Vagina (tissue), 2 donors: ENCODE data around the gene SLC7A6. TPM values are rescaled to one million over a fixed set of nuclear protein-coding genes. Genes with fewer than 3 reads are reported as not detected.

Experiments used
- DNase-seq, 2 donors: peaks; one replicate each; pipeline ENCODE4 v3.0.0-alpha.2; 2017; ENCODE audit errors: extremely low spot score in 2 of 2
- H3K27ac ChIP-seq: fragments of 200-600 bp; sonication (generic); one replicate; pipeline ENCODE4 v1.5.1; 2019
- H3K27me3 ChIP-seq: fragments of 200-600 bp; sonication (generic); one replicate; pipeline ENCODE4 v1.5.1; 2019
- H3K36me3 ChIP-seq, 2 donors: fragments of 200-600 bp; sonication (generic); one replicate each; pipeline ENCODE4 v1.5.1; 2017 to 2019
- H3K4me1 ChIP-seq: fragments of 200-600 bp; sonication (generic); one replicate; pipeline ENCODE4 v1.5.1; 2019
- H3K4me3 ChIP-seq, 2 donors: fragments of 200-600 bp; sonication (generic); 1 replicate in 1 of 2; 2 replicates in 1 of 2; pipeline ENCODE4 v1.5.1; 2016 to 2019
- H3K9me3 ChIP-seq: fragments of 200-600 bp; sonication (generic); one replicate; pipeline ENCODE4 v1.5.1; 2019
- CTCF ChIP-seq, 3 experiments: fragments of 450-650 bp in 2 of 3; fragments of 200-600 bp in 1 of 3; sonication (generic) in 1 of 3; IDR thresholded peaks; one replicate each; pipeline ENCODE4 v1.5.1; 2017 to 2019; ENCODE audit warnings: antibody characterized with exemption in 3 of 3, mild to moderate bottlenecking in 2 of 3, moderate library complexity in 2 of 3
- POLR2A ChIP-seq, 2 donors: fragments of 450-650 bp; IDR thresholded peaks; one replicate each; pipeline ENCODE4 v1.6.1; 2017; ENCODE audit warnings: antibody characterized with exemption in 2 of 2, mild to moderate bottlenecking in 2 of 2, moderate library complexity in 2 of 2
- POLR2AphosphoS5 ChIP-seq, 2 donors: sonication (generic); formaldehyde crosslinking; IDR thresholded peaks; one replicate each; pipeline ENCODE4 v1.9.0; 2017; ENCODE audit warnings: antibody characterized with exemption in 2 of 2, mild to moderate bottlenecking in 2 of 2, low read depth in 1 of 2; ENCODE audit not compliant: insufficient read depth in 1 of 2
- intact Hi-C: fragments of 100-400 bp; cut with DNase I; formaldehyde crosslinking; loops from one replicate; pipeline ENCODE4 v1.15.1; 2023
- total RNA-seq: library from RNA; depleted of rRNA; stranded (reverse); fragments of >200 nt; gene quantifications from one replicate; pipeline ENCODE4 v1.2.3, GENCODE V29; 2016

The SLC7A6 gene
- total RNA-seq, 1 donor from 2014 or later = 35.1 TPM

GRCh38 chr16:68238029-68238345 lies 26.3 kb upstream of the SLC7A6 start:
- TF ChIP-seq POLR2A (IDR thresholded peaks at IDR 0.05) (no peak), CTCF (IDR thresholded peaks at IDR 0.05) (no peak), POLR2AphosphoS5 (IDR thresholded peaks at IDR 0.05; ENCODE audit: insufficient read depth in 1 of 2, low read depth in 1 of 2) (peak in 1 of 2 donors; percentile 40)
- Histone ChIP-seq H3K4me3 (peak overlapping the region; percentile 64 to 72), H3K36me3 (no peaks in the 10 kb centered on the region), H3K4me1 (peaks cover 40% of the 10 kb centered on the region), H3K27ac (peak overlapping the region; percentile 60), H3K27me3 (no peaks in the 10 kb centered on the region), H3K9me3 (no peaks in the 10 kb centered on the region)
- intact Hi-C loops = loop anchor here (5.0 kb wide), 1 partner anchor 156 kb away; no protein-coding TSS in a partner anchor
- DNase-seq = no peak

- TF ChIP-seq POLR2AphosphoS5 (IDR thresholded peaks at IDR 0.05; ENCODE audit: insufficient read depth in 1 of 2, low read depth in 1 of 2) = no peak
- no peak for TF ChIP-seq CTCF (IDR thresholded peaks at IDR 0.05)
- TF ChIP-seq POLR2A (IDR thresholded peaks at IDR 0.05) = no peak
- Histone ChIP-seq H3K9me3 (no peaks in the 10 kb centered on the region), H3K27ac (no peak overlapping the region), H3K4me3 (no peak overlapping the region), H3K4me1 (peaks cover 36% of the 10 kb centered on the region), H3K36me3 (no peaks in the 10 kb centered on the region), H3K27me3 (no peaks in the 10 kb centered on the region)
- no peak for DNase-seq
- intact Hi-C loops = no loop called here
Observed at GRCh38 chr16:68242085-68242484, 22.2 kb upstream of the SLC7A6 start.

- intact Hi-C loops = no loop called here
- Histone ChIP-seq H3K4me1 (peaks cover 40% of the 10 kb centered on the region), H3K9me3 (no peaks in the 10 kb centered on the region), H3K27ac (no peak overlapping the region), H3K4me3 (no peak overlapping the region), H3K36me3 (no peaks in the 10 kb centered on the region), H3K27me3 (no peaks in the 10 kb centered on the region)
- TF ChIP-seq POLR2A (IDR thresholded peaks at IDR 0.05) (no peak), POLR2AphosphoS5 (IDR thresholded peaks at IDR 0.05; ENCODE audit: insufficient read depth in 1 of 2, low read depth in 1 of 2) (no peak), CTCF (IDR thresholded peaks at IDR 0.05) (no peak)
- DNase-seq = no peak
Observed at GRCh38 chr16:68242926-68243858, 21.1 kb upstream of the SLC7A6 start.

- Histone ChIP-seq H3K36me3 (no peaks in the 10 kb centered on the region), H3K4me1 (peaks cover 40% of the 10 kb centered on the region), H3K4me3 (peak overlapping the region; percentile 85 to 95), H3K27me3 (no peaks in the 10 kb centered on the region), H3K27ac (peak overlapping the region; percentile 64), H3K9me3 (no peaks in the 10 kb centered on the region)
- TF ChIP-seq POLR2A (IDR thresholded peaks at IDR 0.05) (no peak), POLR2AphosphoS5 (IDR thresholded peaks at IDR 0.05; ENCODE audit: insufficient read depth in 1 of 2, low read depth in 1 of 2) (no peak), CTCF (IDR thresholded peaks at IDR 0.05) (no peak)
- DNase-seq = no peak
- intact Hi-C loops = no loop called here
Observed at GRCh38 chr16:68244481-68244902, 19.8 kb upstream of the SLC7A6 start.
